Endodermal cell (in vitro differentiated cells): ENCODE results near the gene STK39. TPM values are rescaled to one million over a fixed set of nuclear protein-coding genes. Genes with fewer than 3 reads are reported as not detected.

Experiments used
- DNase-seq: peaks from one replicate; pipeline ENCODE4 v3.0.0-alpha.2; 2017
- H3K27ac ChIP-seq: 2 replicates; pipeline ENCODE4 v1.5.1; 2013; ENCODE audit warnings: mild to moderate bottlenecking, low read depth, low read length, moderate library complexity
- H3K27me3 ChIP-seq: 2 replicates; pipeline ENCODE4 v1.6.1; 2013; ENCODE audit warnings: mild to moderate bottlenecking, low read length, moderate library complexity; ENCODE audit not compliant: insufficient read depth, control insufficient read depth, poor library complexity, severe bottlenecking
- H3K36me3 ChIP-seq: 2 replicates; pipeline ENCODE4 v1.7.0; 2013; ENCODE audit warnings: mild to moderate bottlenecking, low read length, moderate library complexity; ENCODE audit not compliant: control insufficient read depth, insufficient read depth
- H3K4me1 ChIP-seq: one replicate; pipeline ENCODE4 v1.7.0; 2013; ENCODE audit warnings: low read length; ENCODE audit not compliant: control insufficient read depth, insufficient read depth
- H3K4me3 ChIP-seq: 2 replicates; pipeline ENCODE4 v1.5.1; 2013; ENCODE audit warnings: mild to moderate bottlenecking, low read length, moderate library complexity
- H3K9ac ChIP-seq: 2 replicates; pipeline ENCODE4 v1.6.1; 2013; ENCODE audit warnings: mild to moderate bottlenecking, low read length, moderate library complexity; ENCODE audit not compliant: poor library complexity, severe bottlenecking; ENCODE audit errors: extremely low read depth
- H3K9me3 ChIP-seq: 2 replicates; pipeline ENCODE4 v1.6.1; 2013; ENCODE audit warnings: mild to moderate bottlenecking, low read length, moderate library complexity; ENCODE audit not compliant: control insufficient read depth
- H3K27ac Mint-ChIP-seq: 2 replicates; pipeline ENCODE4 v1.8.0; 2020; ENCODE audit warnings: mixed read lengths
- H3K27me3 Mint-ChIP-seq: 2 replicates; pipeline ENCODE4 v1.8.0; 2021; ENCODE audit warnings: mild to moderate bottlenecking, mixed read lengths; ENCODE audit not compliant: insufficient read depth
- H3K36me3 Mint-ChIP-seq: 2 replicates; pipeline ENCODE4 v1.8.0; 2020; ENCODE audit warnings: low read depth, mixed read lengths
- H3K4me1 Mint-ChIP-seq: 2 replicates; pipeline ENCODE4 v1.8.0; 2020; ENCODE audit warnings: mixed read lengths
- H3K4me3 Mint-ChIP-seq: 2 replicates; pipeline ENCODE4 v1.8.0; 2020; ENCODE audit warnings: mild to moderate bottlenecking, moderate library complexity, mixed read lengths
- H3K9me3 Mint-ChIP-seq: 2 replicates; pipeline ENCODE4 v1.8.0; 2020; ENCODE audit warnings: mild to moderate bottlenecking, mixed read lengths
- WGBS, 2 experiments: methylation state at CpG; one replicate each; pipeline versions ENCODE4 v1.1.5 to v1.1.7; 2013; ENCODE audit warnings: missing lambda C conversion rate in 2 of 2, mixed read lengths in 1 of 2; ENCODE audit not compliant: insufficient coverage in 1 of 2, insufficient read length in 1 of 2; 5-methylcytosine and 5-hydroxymethylcytosine counted together
- total RNA-seq, 2 donors: library from RNA; stranded (reverse); fragmentation: NEBNext Ultra II Directional in 1 of 2; extraction: Animal tissue kit (Norgen Biotek cat#: 25700) in 1 of 2; gene quantifications; 2 replicates in 1 of 2; 3 replicates in 1 of 2; pipeline ENCODE4 v1.2.1, GENCODE V29; 2021
- TF ChIP-seq, protein P1 (sequence below): fragments of 200-600 bp; sonication (generic); conservative IDR thresholded peaks from 2 replicates; pipeline ENCODE4 v1.5.0; 2021; ENCODE audit warnings: antibody characterized with exemption, mild to moderate bottlenecking

The STK39 gene
- total RNA-seq, 2 donors from 2014 or later: 22.3 to 31.5 TPM

DNA sequence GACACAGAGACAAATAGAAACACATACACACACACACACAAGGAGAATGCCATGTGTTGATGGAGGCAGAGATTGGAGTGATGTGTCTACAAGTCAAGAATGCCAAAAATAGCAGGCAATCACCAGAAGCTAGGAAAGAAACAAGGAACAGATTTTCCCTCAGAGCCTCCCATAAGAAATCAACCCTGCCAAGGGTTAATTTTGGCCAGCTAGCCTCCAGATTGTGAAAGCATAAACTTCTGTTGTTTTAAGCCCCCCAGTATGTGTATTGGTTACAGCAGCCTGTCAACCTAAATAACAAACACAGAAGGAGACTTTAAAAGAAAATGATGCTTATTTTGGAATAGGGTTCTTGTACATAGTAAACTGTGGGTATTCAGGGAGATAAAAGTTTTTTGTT, 5.6 kb upstream of the STK39 start:
- peaks cover 6% of the 10 kb centered on the region for H3K27me3 Mint-ChIP-seq
- H3K36me3 Mint-ChIP-seq: no peaks in the 10 kb centered on the region
- no peaks in the 10 kb centered on the region for H3K36me3 ChIP-seq
- no peak overlapping the region for H3K27ac Mint-ChIP-seq
- no peaks in the 10 kb centered on the region for H3K4me1 ChIP-seq
- peaks cover 3% of the 10 kb centered on the region for H3K9me3 Mint-ChIP-seq
- H3K4me3 ChIP-seq: no peak overlapping the region
- H3K27me3 ChIP-seq: no peaks in the 10 kb centered on the region
- H3K9ac ChIP-seq: no peak overlapping the region
- no peak overlapping the region for H3K27ac ChIP-seq
- TF ChIP-seq, protein P1, sequence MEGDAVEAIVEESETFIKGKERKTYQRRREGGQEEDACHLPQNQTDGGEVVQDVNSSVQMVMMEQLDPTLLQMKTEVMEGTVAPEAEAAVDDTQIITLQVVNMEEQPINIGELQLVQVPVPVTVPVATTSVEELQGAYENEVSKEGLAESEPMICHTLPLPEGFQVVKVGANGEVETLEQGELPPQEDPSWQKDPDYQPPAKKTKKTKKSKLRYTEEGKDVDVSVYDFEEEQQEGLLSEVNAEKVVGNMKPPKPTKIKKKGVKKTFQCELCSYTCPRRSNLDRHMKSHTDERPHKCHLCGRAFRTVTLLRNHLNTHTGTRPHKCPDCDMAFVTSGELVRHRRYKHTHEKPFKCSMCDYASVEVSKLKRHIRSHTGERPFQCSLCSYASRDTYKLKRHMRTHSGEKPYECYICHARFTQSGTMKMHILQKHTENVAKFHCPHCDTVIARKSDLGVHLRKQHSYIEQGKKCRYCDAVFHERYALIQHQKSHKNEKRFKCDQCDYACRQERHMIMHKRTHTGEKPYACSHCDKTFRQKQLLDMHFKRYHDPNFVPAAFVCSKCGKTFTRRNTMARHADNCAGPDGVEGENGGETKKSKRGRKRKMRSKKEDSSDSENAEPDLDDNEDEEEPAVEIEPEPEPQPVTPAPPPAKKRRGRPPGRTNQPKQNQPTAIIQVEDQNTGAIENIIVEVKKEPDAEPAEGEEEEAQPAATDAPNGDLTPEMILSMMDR: no peak
- DNase-seq: no peak
- no peak overlapping the region for H3K4me3 Mint-ChIP-seq
- H3K9me3 ChIP-seq: no peaks in the 10 kb centered on the region
- H3K4me1 Mint-ChIP-seq: peaks cover 9% of the 10 kb centered on the region

DNA sequence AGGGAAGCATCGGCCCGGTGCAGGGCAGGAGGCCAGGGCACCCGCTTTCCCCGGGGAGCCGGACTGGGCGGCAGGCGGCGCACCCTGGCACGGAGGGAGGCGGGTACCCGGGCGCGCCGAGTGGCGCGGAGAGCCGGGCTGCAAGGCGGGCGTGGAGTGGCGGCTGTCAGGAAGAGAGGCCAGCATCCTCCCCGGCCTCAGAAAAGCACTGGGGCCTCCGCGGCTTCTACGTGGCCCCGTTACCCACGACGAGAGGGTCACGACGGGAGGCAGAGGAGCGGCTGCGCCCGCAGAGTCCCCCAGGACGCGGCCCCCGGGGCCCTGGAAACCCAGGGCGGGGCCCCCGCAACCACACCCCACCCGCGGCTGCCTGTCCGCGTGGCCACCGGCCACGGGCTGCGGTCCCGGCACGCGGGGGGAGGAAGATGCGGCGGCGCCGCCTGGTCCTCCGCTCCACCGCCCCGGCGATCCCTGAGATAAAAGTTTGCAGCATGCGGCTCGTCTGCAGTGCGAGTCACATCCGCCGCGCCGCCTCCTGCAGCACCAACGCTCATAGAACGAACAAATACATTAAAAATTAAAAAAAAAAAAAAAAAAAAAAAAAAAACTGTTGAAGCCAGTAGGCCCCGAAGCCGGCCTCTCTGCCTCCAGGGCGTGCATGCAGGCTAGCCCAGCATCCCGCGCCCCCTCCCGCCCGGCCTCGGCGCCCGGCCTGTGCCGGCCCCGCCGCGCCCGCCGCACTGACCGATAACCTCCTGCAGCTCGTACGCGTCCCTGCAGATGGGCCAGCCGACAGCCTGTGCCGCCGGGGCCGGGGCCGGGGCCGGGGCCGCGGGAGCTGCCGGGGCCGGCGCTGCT, 683 bp downstream of the STK39 start:
- H3K4me1 Mint-ChIP-seq: peaks cover 25% of the 10 kb centered on the region
- Histone ChIP-seq H3K36me3 (no peaks in the 10 kb centered on the region), H3K4me1 (no peaks in the 10 kb centered on the region), H3K27ac (no peak overlapping the region), H3K4me3 (peak overlapping the region; percentile 84), H3K27me3 (no peaks in the 10 kb centered on the region), H3K9ac (peak overlapping the region; percentile 29), H3K9me3 (no peaks in the 10 kb centered on the region)
- H3K36me3 Mint-ChIP-seq: no peaks in the 10 kb centered on the region
- TF ChIP-seq, protein P1: peak; percentile 56
- H3K4me3 Mint-ChIP-seq: peak overlapping the region; percentile 80
- peak; percentile 82 for DNase-seq
- no peaks in the 10 kb centered on the region for H3K9me3 Mint-ChIP-seq
- WGBS, 2 experiments: 0 to 1% methylated on average over 35 to 95 of the region's 95 CpGs
- peak overlapping the region; percentile 92 for H3K27ac Mint-ChIP-seq
- peaks cover 6% of the 10 kb centered on the region for H3K27me3 Mint-ChIP-seq

DNA sequence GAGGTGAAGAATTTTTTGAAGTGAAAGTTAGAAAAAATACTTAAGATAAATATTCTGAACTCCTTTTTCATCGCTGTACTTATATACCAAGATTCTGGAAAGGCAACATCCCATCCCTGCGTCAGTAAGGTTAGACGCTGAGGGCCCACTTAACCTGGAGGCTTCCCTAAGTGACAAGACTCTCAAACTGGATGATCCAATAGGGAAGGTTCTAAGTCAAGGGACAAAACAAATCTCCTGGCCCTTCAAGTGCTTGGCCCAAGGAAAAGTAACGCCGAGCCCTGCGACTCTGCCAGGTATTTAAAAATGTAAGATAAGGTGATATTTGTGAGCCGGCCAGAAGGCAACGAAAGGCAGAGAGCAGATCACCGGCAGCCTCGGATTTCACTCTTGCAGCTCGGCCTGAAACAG, 1.3 kb downstream of the STK39 start:
- Histone ChIP-seq H3K9me3 (no peaks in the 10 kb centered on the region), H3K36me3 (no peaks in the 10 kb centered on the region), H3K27me3 (no peaks in the 10 kb centered on the region), H3K9ac (peak overlapping the region; percentile 29), H3K4me1 (no peaks in the 10 kb centered on the region), H3K27ac (no peak overlapping the region), H3K4me3 (peak overlapping the region; percentile 84)
- peak overlapping the region; percentile 80 for H3K4me3 Mint-ChIP-seq
- H3K36me3 Mint-ChIP-seq: no peaks in the 10 kb centered on the region
- H3K27me3 Mint-ChIP-seq: peaks cover 6% of the 10 kb centered on the region
- peak overlapping the region; percentile 92 for H3K27ac Mint-ChIP-seq
- TF ChIP-seq, protein P1: no peak
- peaks cover 25% of the 10 kb centered on the region for H3K4me1 Mint-ChIP-seq
- no peak for DNase-seq
- WGBS, 2 experiments: 18 to 27% methylated on average over 7 to 11 of the region's 11 CpGs
- no peaks in the 10 kb centered on the region for H3K9me3 Mint-ChIP-seq
